Omental fat pad (tissue), 4 donors: ENCODE results near the gene TARS2. TPM values are rescaled to one million over a fixed set of nuclear protein-coding genes. Genes with fewer than 3 reads are reported as not detected.

Experiments
- ATAC-seq: fragments of 150-250 bp; one replicate; pipeline ENCODE4 v1.9.1; 2016; ENCODE audit warnings: mild to moderate bottlenecking, moderate library complexity; ENCODE audit not compliant: low FRiP score
- DNase-seq: peaks from one replicate; pipeline ENCODE4 v3.0.0-alpha.2; 2019; ENCODE audit warnings: low spot score
- CTCF ChIP-seq, 3 donors: fragments of 450-650 bp; IDR thresholded peaks; one replicate each; pipeline ENCODE4 v1.5.1; 2016 to 2017; ENCODE audit warnings: antibody characterized with exemption in 3 of 3, mild to moderate bottlenecking in 3 of 3, moderate library complexity in 2 of 3
- total RNA-seq, 4 donors: library from RNA; depleted of rRNA; stranded (reverse); fragments of >200 nt; gene quantifications; one replicate each; pipeline ENCODE4 v1.1.0, GENCODE V29; 2016

Gene TARS2
- total RNA-seq, 4 donors from 2014 or later, result 7.0 to 10.9 (median 10.0) TPM

DNA sequence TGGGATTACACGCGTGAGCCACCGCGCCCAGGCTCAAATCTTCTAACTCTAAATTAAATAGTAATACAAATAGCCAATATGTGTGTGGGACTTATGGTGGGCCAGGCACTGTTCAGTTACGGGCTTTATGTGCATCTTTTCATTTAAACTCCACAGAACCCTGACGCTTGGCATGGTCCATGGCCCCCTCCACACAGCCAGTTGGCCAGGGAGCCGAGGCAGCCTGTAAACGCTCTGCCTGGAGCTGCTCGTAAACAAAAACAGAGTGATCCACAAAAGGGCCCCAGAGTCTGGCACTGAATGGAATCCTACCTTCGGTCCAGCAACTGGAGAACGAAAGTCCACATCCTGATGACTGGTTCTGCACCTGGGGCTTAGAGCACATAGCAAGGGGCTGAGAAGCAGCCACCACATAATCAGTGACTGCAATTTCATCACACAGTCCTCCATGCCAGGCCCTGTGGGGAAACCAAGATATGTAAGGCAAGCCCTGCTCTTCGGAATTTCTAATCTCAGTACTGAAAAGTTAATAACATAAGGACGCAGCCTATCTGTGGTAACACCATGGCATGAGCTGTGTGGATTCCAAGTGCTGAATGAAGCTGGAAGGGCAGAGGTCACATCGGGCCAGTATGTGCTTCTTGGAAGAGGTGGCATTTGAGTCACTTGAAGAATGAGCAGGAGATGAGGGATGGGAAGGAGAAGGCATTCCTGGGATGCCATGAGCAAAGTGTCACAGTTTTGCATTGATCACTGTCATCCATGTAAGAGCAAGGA, 48.5 kb downstream of the TARS2 start:
- ATAC-seq, result no peak
- no peak for TF ChIP-seq CTCF (IDR thresholded peaks at IDR 0.05)
- no peak for DNase-seq

DNA sequence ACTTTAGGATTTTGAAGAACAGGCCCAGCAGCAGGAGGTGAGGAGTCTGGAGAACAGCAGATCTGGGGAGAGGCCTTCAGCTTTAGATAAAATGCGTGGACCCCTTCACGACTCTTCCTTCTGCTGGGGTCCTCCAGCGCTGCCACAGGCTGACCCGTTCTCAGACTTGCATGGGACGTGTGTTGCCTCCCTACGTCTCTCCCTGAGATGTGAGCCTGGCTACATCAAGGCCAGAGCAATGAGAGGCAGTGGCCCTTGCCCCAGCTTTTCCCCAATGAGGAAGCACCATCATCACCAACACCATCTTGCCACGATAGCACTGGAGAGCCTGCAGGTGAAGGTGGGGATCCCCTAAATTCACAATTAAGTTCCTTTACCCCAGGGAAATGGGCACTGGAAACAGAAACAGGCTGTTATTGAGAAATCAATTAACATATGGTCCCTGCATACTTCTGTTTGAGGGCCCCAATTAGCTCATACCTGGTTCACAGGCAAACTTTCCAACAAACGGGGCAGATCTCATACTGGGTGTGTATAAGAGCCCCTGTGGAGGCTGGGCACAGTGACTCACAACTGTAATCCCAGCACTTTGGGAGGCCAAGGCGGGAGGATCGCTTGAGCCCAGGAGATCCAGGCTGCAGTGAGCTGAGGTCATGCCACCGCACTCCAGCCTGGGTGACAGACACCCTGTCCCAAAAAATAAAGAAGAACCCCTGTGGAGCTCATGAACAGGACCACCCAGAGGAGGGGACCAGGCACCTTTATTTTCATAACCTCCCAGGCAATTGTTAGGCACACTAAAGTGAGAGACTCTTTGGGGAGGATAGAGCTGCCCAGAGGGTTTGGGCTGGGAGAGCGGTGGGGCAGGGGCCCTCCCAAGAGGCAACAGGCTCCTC, 49.9 kb downstream of the TARS2 start:
- no peak for TF ChIP-seq CTCF (IDR thresholded peaks at IDR 0.05)
- DNase-seq (no peak), ATAC-seq (no peak)

DNA sequence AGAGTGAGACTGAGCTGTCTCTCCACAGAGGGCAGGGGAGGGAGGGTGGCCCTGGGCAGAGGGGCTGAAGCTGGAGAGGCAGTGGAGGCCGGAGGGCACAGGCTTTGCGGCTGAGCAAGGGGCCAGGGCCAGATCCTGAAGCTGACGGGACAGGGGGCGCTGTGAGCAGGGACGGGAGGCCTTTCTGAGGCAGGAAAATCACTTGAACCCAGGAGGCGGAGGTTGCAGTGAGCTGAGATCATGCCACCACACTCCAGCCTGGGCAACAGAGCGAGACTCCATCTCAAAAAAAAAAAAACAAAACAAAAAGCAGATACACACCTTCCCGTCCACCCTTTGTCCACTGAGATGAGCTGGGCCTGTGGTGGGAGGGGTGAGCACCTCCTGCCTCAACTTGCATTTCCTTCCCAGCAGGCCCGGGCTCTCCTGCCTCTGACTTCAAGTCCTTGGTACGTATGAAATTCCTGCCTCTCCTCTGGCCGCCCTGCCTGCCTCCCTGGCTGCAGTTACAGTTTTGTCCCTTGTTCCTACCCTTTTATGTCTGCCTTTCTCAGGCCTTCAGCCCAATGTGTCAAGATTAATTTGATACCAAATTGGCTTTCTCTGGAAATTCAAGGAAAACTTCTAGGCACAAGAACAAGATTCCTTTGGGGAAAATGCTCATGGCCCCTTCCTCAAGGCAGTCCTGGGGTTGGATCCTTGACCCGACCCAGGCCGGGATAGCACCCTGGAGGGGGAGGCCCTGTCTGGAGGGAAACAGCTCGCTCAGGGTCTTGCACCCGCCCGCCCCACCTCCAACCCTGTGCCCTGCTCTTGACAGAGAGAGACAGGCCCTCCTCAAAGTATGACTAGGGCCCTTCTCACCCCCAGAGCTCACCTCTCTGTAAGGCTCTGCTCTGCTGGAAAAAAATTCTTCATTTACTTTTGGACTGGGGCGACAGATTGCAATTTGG, 50.8 kb downstream of the TARS2 start:
- TF ChIP-seq CTCF (IDR thresholded peaks at IDR 0.05), result no peak
- DNase-seq, result no peak
- peak; percentile 43 for ATAC-seq

DNA sequence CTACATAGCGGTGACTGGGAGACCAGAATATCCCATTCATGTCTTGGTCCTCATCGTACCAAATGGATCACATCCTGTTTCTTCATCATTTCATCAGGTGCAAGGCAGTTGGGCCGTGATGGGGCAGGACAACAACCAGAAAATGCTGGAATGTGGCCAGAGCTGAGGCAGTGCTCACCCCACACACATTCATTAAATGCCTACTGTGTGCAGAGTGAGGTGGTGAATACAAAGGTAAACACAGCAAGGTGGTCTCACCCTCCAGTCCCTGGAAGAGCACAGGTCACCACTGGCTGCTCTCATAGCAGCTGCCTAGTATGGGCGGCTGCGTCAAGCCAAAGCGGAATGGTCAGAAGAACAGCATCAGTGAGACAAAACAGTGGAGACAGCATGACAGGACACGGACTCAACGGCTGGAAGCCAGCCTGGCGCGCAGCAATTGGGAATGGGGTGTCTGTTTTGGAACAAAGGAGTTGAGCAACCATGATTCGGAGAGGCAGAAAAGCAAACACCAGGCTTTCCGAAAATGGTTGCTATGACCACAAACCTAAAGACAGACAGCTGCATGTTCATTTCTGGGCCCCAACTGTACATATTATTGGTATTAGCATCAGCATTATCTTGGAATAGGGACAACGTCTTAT, 56.4 kb downstream of the TARS2 start:
- TF ChIP-seq CTCF (IDR thresholded peaks at IDR 0.05), result no peak
- DNase-seq, result no peak
- no peak for ATAC-seq

GRCh38 chr1:150544204-150544603, 57.0 kb downstream of the TARS2 start:
- no peak for DNase-seq
- no peak for ATAC-seq
- TF ChIP-seq CTCF (IDR thresholded peaks at IDR 0.05), result no peak

- no peak for DNase-seq
- no peak for ATAC-seq
- TF ChIP-seq CTCF (IDR thresholded peaks at IDR 0.05), result no peak
These were observed 58.3 kb downstream of the TARS2 start for GRCh38 chr1:150545486-150546032.
